Peyer's patch (tissue), 4 donors: ENCODE measurements around the gene GRIK4. TPM values are rescaled to one million over a fixed set of nuclear protein-coding genes. Genes with fewer than 3 reads are reported as not detected.

Source experiments
- DNase-seq, 3 donors: peaks; one replicate each; pipeline ENCODE4 v3.0.0-alpha.2; 2017 to 2019
- H3K27ac ChIP-seq, 4 donors: fragments of 200-600 bp; sonication (generic); one replicate each; pipeline ENCODE4 v1.5.1; 2016 to 2019
- H3K27me3 ChIP-seq, 2 donors: fragments of 200-600 bp; sonication (generic); one replicate each; pipeline ENCODE4 v1.5.1; 2019
- H3K36me3 ChIP-seq, 3 donors: fragments of 200-600 bp; sonication (generic); one replicate each; pipeline ENCODE4 v1.5.1; 2016 to 2019
- H3K4me1 ChIP-seq, 4 donors: fragments of 200-600 bp; sonication (generic); one replicate each; pipeline ENCODE4 v1.5.1; 2016 to 2019
- H3K4me3 ChIP-seq, 4 donors: fragments of 200-600 bp; sonication (generic); 1 replicate in 3 of 4; 2 replicates in 1 of 4; pipeline ENCODE4 v1.5.1; 2016 to 2019; ENCODE audit warnings: mild to moderate bottlenecking in 1 of 4
- H3K9me3 ChIP-seq, 4 donors: fragments of 200-600 bp; sonication (generic); one replicate each; pipeline ENCODE4 v1.5.1; 2016 to 2019; ENCODE audit warnings: mild to moderate bottlenecking in 1 of 4
- POLR2A ChIP-seq, 2 donors: fragments of 450-650 bp; IDR thresholded peaks; one replicate each; pipeline ENCODE4 v1.5.1; 2017; ENCODE audit warnings: antibody characterized with exemption in 2 of 2, mild to moderate bottlenecking in 2 of 2, moderate library complexity in 2 of 2
- total RNA-seq, 4 donors: library from RNA; depleted of rRNA; stranded (reverse); fragments of >200 nt; gene quantifications; one replicate each; pipeline ENCODE4 v1.1.0, GENCODE V29; 2016
- TF ChIP-seq, protein P1 (sequence below), 6 experiments: fragments of 450-650 bp in 4 of 6; fragments of 200-600 bp in 2 of 6; sonication (generic) in 1 of 6; IDR thresholded peaks; one replicate each; pipeline ENCODE4 v1.5.1; 2017 to 2019; ENCODE audit warnings: antibody characterized with exemption in 6 of 6, mild to moderate bottlenecking in 3 of 6, moderate library complexity in 1 of 6

GRIK4 gene
- total RNA-seq, 4 donors from 2014 or later = 0.40 to 2.5 TPM; not detected in 2

DNA sequence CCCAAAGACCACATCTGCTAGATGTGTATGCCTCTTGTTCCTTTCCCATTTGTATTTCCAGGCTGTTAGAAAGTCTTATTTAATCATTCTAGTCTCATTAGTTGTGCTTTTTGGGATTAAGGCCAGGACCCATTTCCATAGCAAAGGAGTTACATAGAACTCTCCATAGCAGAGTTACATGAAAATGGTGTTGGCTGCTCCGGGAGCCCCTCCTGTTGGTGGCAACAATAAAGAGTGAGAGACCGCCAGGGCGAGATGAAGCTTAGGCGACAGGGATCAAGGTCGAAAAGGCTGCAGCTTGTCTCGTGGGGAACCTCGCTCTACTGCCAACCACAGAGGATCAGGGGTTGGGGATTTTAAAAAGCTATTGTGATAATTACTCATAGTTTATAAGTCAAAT is 58.3 kb downstream of the GRIK4 start:
- Histone ChIP-seq H3K4me3 (no peak overlapping the region), H3K9me3 (no peaks in the 10 kb centered on the region), H3K36me3 (no peaks in the 10 kb centered on the region), H3K4me1 (peaks cover 0 to 4% (median under 1%) of the 10 kb centered on the region in 4 donors), H3K27ac (no peak overlapping the region), H3K27me3 (peaks cover 0 to 4% of the 10 kb centered on the region in 2 donors)
- TF ChIP-seq, protein P1, sequence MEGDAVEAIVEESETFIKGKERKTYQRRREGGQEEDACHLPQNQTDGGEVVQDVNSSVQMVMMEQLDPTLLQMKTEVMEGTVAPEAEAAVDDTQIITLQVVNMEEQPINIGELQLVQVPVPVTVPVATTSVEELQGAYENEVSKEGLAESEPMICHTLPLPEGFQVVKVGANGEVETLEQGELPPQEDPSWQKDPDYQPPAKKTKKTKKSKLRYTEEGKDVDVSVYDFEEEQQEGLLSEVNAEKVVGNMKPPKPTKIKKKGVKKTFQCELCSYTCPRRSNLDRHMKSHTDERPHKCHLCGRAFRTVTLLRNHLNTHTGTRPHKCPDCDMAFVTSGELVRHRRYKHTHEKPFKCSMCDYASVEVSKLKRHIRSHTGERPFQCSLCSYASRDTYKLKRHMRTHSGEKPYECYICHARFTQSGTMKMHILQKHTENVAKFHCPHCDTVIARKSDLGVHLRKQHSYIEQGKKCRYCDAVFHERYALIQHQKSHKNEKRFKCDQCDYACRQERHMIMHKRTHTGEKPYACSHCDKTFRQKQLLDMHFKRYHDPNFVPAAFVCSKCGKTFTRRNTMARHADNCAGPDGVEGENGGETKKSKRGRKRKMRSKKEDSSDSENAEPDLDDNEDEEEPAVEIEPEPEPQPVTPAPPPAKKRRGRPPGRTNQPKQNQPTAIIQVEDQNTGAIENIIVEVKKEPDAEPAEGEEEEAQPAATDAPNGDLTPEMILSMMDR (IDR thresholded peaks at IDR 0.05) = no peak
- no peak for TF ChIP-seq POLR2A (IDR thresholded peaks at IDR 0.05)
- no peak for DNase-seq

DNA sequence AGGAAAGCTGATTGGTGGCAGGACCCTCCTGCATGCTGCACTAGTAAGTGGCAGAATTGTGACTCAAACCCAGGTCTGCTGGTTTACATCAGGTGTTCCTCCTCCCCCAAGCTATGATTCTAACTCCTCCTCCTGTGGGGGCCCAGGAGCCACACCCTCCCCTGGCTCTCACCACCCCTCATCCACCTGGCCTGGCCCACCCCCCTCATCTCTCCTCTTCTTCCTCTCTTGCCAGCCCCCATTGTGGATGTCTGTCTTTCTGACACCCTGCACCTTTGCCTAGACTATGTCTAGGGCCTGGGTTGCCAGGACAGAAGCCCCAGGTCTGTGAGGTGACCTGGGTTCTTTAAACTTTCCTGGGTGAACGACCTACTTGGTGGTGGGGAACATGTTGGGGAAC is 59.9 kb downstream of the GRIK4 start:
- no peaks in the 10 kb centered on the region for H3K4me1 ChIP-seq
- no peaks in the 10 kb centered on the region for H3K36me3 ChIP-seq
- no peak overlapping the region for H3K27ac ChIP-seq
- TF ChIP-seq, protein P1 (IDR thresholded peaks at IDR 0.05) = no peak
- no peak for TF ChIP-seq POLR2A (IDR thresholded peaks at IDR 0.05)
- DNase-seq = no peak
- no peak overlapping the region for H3K4me3 ChIP-seq
- H3K9me3 ChIP-seq = no peaks in the 10 kb centered on the region
- no peaks in the 10 kb centered on the region for H3K27me3 ChIP-seq

DNA sequence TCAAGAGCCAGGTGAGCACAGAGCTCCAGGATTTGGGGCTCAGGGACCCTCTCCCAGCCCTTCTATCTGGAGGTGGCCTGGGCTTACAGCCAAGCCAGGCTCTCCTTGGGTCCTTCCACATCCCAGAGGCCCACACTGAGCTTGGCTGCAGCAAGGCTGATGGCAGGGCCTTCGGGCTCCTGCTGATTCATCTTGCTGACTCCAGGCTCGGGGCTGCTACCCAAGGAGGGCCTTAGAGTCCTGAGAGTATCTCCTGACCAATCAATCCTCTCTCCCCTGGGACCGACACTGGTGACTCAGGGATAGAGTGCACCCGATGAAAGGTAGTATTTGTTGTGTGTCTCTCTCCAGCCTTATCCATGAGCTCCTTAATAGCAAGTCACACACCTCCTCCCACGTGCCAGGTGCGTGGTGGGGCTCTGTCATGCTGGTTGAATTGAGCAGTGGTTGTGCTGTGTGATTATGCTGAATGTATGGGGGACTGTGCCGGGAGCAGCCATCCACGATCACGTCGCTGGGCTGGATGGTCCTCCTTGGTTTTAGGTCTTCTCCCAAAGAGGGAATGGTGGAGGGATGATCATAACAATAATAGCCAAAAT is 62.3 kb downstream of the GRIK4 start:
- H3K27ac ChIP-seq = no peak overlapping the region
- no peaks in the 10 kb centered on the region for H3K27me3 ChIP-seq
- no peaks in the 10 kb centered on the region for H3K4me1 ChIP-seq
- TF ChIP-seq POLR2A (IDR thresholded peaks at IDR 0.05) = no peak
- TF ChIP-seq, protein P1 (IDR thresholded peaks at IDR 0.05) = no peak
- no peak overlapping the region for H3K4me3 ChIP-seq
- no peaks in the 10 kb centered on the region for H3K9me3 ChIP-seq
- no peak for DNase-seq
- H3K36me3 ChIP-seq = no peaks in the 10 kb centered on the region

DNA sequence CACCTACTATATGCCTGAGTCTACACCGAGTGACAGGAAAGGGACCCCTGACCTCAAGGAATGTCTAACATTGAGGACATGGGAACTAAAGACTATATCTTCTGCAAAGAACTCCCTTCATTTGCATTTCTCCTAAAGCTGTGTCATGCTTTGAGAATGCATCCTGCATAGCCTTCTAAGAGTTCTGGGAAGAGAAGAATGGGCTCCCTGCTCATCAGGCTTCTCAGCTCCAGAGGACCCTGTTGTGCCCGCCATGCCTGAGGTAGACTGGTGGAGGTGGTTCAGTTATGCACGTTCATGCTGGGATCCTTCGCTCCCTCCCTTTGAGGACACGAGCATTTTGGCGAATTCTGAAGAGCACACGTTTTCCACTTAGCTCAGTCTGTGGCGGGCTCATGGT is 63.3 kb downstream of the GRIK4 start:
- H3K4me3 ChIP-seq = no peak overlapping the region
- DNase-seq = no peak
- no peaks in the 10 kb centered on the region for H3K27me3 ChIP-seq
- TF ChIP-seq, protein P1 (IDR thresholded peaks at IDR 0.05) = no peak
- TF ChIP-seq POLR2A (IDR thresholded peaks at IDR 0.05) = no peak
- H3K4me1 ChIP-seq = no peaks in the 10 kb centered on the region
- H3K27ac ChIP-seq = no peak overlapping the region
- H3K9me3 ChIP-seq = no peaks in the 10 kb centered on the region
- H3K36me3 ChIP-seq = no peaks in the 10 kb centered on the region

DNA sequence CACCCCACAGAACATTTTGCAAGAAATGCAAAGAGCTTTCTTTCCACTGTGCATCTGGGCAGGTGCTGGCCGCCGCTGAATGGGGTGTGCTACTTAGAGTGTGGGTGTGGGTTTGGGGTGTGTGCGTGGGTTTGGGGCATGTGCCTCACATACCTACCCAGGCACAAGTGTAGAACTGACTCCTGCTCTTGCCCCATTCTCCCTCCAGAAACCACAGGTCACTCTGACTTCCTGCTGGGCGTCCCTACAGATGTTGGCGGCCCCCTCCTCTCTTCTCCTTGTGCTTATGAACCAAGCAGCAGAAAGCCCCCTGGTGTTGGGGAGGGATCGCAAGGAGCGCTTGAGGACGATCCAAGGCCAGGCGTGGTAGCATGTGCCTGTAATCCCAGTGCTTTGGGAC is 63.9 kb downstream of the GRIK4 start:
- no peak for DNase-seq
- H3K4me1 ChIP-seq = no peaks in the 10 kb centered on the region
- H3K36me3 ChIP-seq = no peaks in the 10 kb centered on the region
- TF ChIP-seq POLR2A (IDR thresholded peaks at IDR 0.05) = no peak
- TF ChIP-seq, protein P1 (IDR thresholded peaks at IDR 0.05) = no peak
- no peaks in the 10 kb centered on the region for H3K9me3 ChIP-seq
- no peak overlapping the region for H3K4me3 ChIP-seq
- no peaks in the 10 kb centered on the region for H3K27me3 ChIP-seq
- no peak overlapping the region for H3K27ac ChIP-seq

DNA sequence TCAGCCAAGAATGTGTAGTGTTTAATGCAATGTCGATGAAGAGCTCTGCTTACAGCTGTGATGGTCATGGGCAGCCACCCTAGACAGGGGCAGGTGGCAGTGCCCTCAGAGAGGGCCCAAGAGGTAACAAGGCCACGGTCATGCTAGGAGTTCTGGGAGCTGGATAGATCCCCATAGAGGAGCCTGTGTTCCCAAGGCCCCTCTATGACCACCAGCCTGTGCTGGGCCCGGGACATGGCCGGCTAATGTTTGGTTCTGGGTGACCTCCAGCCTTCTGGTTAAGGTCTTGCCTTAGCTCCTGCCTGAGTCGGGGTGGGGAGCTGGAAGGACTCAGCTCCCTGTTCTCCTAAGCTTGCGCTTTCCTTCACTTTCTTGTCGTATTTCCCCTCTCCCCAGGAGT is 65.1 kb downstream of the GRIK4 start:
- no peak for DNase-seq
- TF ChIP-seq POLR2A (IDR thresholded peaks at IDR 0.05) = no peak
- TF ChIP-seq, protein P1 (IDR thresholded peaks at IDR 0.05) = no peak
- Histone ChIP-seq H3K36me3 (no peaks in the 10 kb centered on the region), H3K27me3 (no peaks in the 10 kb centered on the region), H3K27ac (no peak overlapping the region), H3K4me1 (no peaks in the 10 kb centered on the region), H3K4me3 (no peak overlapping the region), H3K9me3 (no peaks in the 10 kb centered on the region)
